ENCODE data around the gene CD99L2. TPM values are rescaled to one million over a fixed set of nuclear protein-coding genes. Genes with fewer than 3 reads are reported as not detected.
A peak's percentile ranks its signal among the peaks of the same experiment; 100 is the strongest.
"Not testable (repeated sequence)": the region's sequence is repeated elsewhere in the genome, so short reads cannot be mapped to it uniquely, and the experiment has no call there.

Gene CD99L2
- total RNA-seq, 1 donor from 2014 or later, result 12.5 TPM

DNA sequence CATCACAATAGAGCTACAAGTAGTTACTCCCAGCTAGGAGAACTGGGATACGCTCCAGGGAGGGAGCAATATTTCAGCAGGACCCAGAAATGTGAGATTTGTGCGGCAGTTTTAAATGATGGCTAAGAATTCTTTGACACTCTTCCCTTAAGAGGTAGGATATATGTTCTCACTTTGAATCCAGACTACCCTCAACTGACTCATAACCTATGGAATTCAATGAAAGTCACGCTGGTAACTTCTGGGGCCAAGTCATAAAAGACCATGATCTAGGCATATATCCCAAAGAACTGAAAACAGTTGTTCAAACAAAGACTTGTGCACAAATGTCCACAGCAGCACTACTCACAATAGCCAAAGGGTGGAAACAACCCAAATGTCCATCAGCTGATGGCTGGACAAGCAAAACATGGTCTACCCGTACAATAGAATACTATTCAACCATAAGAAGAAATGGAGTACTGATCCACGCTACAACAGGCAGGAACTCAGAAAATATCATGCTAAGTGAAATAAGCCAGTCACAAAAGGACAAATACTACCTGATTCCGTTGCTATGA is 10.5 kb downstream of the CD99L2 start:
- no peaks in the 10 kb centered on the region for H3K9me3 Mint-ChIP-seq
- no peaks in the 10 kb centered on the region for H3K4me1 Mint-ChIP-seq
- ChIA-PET POLR2A (no interaction called here), CTCF (no interaction called here)
- H3K4me3 Mint-ChIP-seq, result no peak overlapping the region
- no peak overlapping the region for H3K27ac Mint-ChIP-seq
- ATAC-seq (ENCODE audit: low read depth), result no peak
- TF ChIP-seq, protein P1, sequence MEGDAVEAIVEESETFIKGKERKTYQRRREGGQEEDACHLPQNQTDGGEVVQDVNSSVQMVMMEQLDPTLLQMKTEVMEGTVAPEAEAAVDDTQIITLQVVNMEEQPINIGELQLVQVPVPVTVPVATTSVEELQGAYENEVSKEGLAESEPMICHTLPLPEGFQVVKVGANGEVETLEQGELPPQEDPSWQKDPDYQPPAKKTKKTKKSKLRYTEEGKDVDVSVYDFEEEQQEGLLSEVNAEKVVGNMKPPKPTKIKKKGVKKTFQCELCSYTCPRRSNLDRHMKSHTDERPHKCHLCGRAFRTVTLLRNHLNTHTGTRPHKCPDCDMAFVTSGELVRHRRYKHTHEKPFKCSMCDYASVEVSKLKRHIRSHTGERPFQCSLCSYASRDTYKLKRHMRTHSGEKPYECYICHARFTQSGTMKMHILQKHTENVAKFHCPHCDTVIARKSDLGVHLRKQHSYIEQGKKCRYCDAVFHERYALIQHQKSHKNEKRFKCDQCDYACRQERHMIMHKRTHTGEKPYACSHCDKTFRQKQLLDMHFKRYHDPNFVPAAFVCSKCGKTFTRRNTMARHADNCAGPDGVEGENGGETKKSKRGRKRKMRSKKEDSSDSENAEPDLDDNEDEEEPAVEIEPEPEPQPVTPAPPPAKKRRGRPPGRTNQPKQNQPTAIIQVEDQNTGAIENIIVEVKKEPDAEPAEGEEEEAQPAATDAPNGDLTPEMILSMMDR (IDR thresholded peaks at IDR 0.05), result no peak
- peaks cover 1% of the 10 kb centered on the region for H3K36me3 Mint-ChIP-seq (ENCODE audit: low read depth)
- H3K27me3 Mint-ChIP-seq, result no peaks in the 10 kb centered on the region
- intact Hi-C loops (cut with micrococcal nuclease), result no loop called here
- no peak for DNase-seq

DNA sequence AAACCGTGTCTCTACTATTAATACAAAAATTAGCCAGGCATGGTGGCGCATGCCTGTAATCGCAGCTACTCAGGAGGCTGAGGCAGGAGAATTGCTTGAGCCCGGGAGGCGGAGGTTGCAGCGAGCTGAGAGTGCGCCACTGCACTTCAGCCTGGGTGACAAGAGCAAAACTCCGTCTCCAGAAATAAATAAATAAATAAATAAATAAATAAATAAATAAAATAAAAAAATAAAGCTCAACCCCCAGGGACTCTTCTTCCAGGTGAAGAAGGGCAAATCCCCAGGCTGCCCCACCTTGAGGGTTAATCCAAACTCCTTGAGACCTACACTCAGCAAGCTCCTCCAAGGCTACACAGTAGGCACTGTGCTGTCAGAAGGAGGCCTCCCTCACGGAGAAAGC is 11.2 kb downstream of the CD99L2 start:
- ATAC-seq (ENCODE audit: low read depth); POLR2A ChIA-PET; intact Hi-C loops (cut with micrococcal nuclease); H3K4me3 Mint-ChIP-seq; H3K9me3 Mint-ChIP-seq; H3K4me1 Mint-ChIP-seq; H3K27ac Mint-ChIP-seq; DNase-seq; H3K36me3 Mint-ChIP-seq (ENCODE audit: low read depth); CTCF ChIA-PET; H3K27me3 Mint-ChIP-seq: not testable (repeated sequence)

DNA sequence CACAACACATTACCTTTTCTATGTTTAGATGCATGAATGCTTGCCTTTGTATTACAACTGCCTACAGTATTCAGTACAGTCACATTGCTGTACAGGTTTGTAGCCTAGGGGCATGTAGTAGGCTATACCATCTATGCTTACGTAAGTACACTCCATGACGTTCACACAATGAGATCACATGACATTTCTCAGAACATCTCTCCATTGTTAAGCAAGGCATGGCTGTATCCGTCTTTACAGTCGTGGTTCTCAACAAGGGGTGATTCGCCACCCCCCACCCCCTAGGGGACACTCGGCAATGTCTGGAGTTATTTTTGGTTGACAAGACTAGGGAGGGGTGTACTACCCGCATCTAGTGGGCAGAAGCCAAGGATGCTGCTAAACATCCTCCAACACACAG is 12.1 kb downstream of the CD99L2 start:
- H3K4me3 Mint-ChIP-seq, result no peak overlapping the region
- CTCF ChIA-PET, result no interaction called here
- intact Hi-C loops (cut with micrococcal nuclease), result no loop called here
- TF ChIP-seq, protein P1 (IDR thresholded peaks at IDR 0.05), result no peak
- peaks cover 1% of the 10 kb centered on the region for H3K36me3 Mint-ChIP-seq (ENCODE audit: low read depth)
- ATAC-seq (ENCODE audit: low read depth) (no peak), DNase-seq (no peak)
- H3K4me1 Mint-ChIP-seq, result no peaks in the 10 kb centered on the region
- no peaks in the 10 kb centered on the region for H3K9me3 Mint-ChIP-seq
- POLR2A ChIA-PET, result no interaction called here
- H3K27ac Mint-ChIP-seq, result no peak overlapping the region
- no peaks in the 10 kb centered on the region for H3K27me3 Mint-ChIP-seq

DNA sequence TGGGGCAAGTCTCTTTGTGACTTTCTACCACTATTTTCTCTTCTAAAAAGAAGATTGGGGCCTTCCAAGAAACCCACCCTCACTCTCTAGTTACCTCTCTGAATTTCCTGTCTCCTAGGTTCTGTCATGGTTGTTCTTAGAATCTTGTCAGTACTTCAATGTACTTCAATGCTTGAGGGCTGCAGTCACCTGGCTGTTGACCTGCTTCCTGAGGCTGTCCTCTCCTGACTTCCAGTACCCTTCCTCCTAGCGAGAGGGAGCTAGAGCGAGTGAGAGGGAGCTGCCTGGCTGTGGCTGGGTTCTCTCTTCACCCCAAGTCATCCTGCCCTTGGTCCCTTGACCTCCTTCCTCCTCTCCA is 17.7 kb downstream of the CD99L2 start:
- ChIA-PET CTCF (no interaction called here), POLR2A (no interaction called here)
- H3K27me3 Mint-ChIP-seq, result no peaks in the 10 kb centered on the region
- intact Hi-C loops (cut with micrococcal nuclease), result no loop called here
- TF ChIP-seq, protein P1 (IDR thresholded peaks at IDR 0.05), result no peak
- peaks cover 3% of the 10 kb centered on the region for H3K9me3 Mint-ChIP-seq
- no peak overlapping the region for H3K4me3 Mint-ChIP-seq
- DNase-seq, result no peak
- no peak for ATAC-seq (ENCODE audit: low read depth)
- H3K27ac Mint-ChIP-seq, result no peak overlapping the region
- H3K4me1 Mint-ChIP-seq, result peaks cover 18% of the 10 kb centered on the region
- peaks cover 3% of the 10 kb centered on the region for H3K36me3 Mint-ChIP-seq (ENCODE audit: low read depth)

DNA sequence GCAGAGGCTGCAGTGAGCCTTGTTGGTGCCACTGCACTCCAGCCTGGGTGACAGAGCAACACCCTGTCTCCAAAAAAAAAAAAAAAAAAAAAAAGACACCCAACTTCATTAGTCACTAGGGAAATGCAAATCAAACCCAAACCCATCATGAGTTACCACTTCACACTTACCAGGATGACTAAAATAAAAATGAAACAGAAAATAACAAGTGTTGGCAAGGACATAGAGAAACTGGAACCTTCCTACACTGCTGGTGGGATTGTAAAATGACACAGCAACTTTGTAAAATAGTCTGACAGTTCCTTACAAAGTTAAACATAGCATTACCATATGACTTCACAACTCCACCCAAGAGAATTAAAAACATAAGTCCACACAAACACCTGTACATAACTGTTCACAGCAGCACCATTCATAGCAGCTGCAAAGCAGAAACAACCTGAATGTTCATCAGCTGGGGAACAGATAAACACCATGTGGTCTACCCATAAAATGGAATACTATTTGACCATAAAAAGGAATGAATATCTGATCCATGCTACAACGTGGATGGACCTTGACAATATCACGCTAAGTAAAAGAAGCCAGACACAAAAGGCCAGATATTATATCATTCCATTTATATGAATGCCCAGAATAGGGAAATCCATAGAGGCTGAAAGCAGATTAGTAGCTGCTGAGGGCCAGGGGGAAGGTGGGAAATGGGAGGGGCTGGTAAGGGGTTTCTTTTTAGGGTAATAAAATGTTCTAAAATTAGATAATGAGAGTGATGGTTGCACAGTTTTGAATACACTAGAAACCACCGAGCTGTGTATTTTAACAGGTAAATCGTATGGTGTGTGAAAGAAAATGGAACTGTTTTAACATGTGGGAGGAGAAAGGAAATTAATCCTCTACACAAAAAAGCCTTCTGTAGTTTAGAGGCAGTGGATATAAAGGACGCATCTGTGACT is 18.3 kb downstream of the CD99L2 start:
- intact Hi-C loops (cut with micrococcal nuclease), result no loop called here
- ATAC-seq (ENCODE audit: low read depth), result peak; percentile 49
- peaks cover 21% of the 10 kb centered on the region for H3K4me1 Mint-ChIP-seq
- TF ChIP-seq, protein P1 (IDR thresholded peaks at IDR 0.05), result no peak
- ChIA-PET POLR2A (no interaction called here), CTCF (no interaction called here)
- no peak overlapping the region for H3K4me3 Mint-ChIP-seq
- peaks cover 3% of the 10 kb centered on the region for H3K9me3 Mint-ChIP-seq
- H3K27ac Mint-ChIP-seq, result no peak overlapping the region
- H3K36me3 Mint-ChIP-seq (ENCODE audit: low read depth), result peaks cover 7% of the 10 kb centered on the region
- no peak for DNase-seq
- no peaks in the 10 kb centered on the region for H3K27me3 Mint-ChIP-seq

DNA sequence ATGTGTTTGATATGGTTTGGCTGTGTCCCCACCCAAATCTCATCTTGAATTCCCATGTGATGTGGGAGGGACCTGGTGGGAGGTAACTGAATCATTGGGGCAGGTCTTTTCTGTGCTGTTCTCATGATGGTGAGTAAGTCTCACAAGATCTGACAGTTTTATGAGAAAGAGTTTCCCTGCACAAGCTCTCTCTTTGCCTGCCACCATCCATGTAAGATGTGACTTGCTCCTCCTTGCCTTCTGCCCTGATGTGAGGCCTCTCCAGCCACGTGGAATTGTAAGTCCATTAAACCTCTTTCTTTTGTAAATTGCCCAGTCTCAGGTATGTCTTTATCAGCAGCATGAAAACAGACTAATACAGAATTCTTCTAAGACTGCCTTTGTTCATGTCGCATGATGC is 22.8 kb downstream of the CD99L2 start:
- H3K4me3 Mint-ChIP-seq; ATAC-seq (ENCODE audit: low read depth); H3K27ac Mint-ChIP-seq; POLR2A ChIA-PET; H3K9me3 Mint-ChIP-seq; intact Hi-C loops (cut with micrococcal nuclease); CTCF ChIA-PET; H3K27me3 Mint-ChIP-seq; DNase-seq; H3K36me3 Mint-ChIP-seq (ENCODE audit: low read depth): not testable (repeated sequence)
- peaks cover 35% of the 10 kb centered on the region for H3K4me1 Mint-ChIP-seq

Data from activated B cell treated with CpG ODN at 0.5 μM for 24 hours (primary cell).